ENCODE data around the gene PBX3. TPM values are rescaled to one million over a fixed set of nuclear protein-coding genes. Genes with fewer than 3 reads are reported as not detected.

The PBX3 gene
- total and polyA plus RNA-seq, 12 donors = 14.5 to 79.6 (median 56.3) TPM

GRCh38 chr9:125831616-125832015 is 84.4 kb downstream of the PBX3 start:
- Histone ChIP-seq H3K27ac (no peak overlapping the region), H3K27me3 (no peaks in the 10 kb centered on the region), H3K4me3 (no peak overlapping the region), H3K4me1 (peaks cover 0 to 20% (median 0%) of the 10 kb centered on the region in 9 donors), H3K36me3 (no peaks in the 10 kb centered on the region), H3K9me3 (no peaks in the 10 kb centered on the region)
- 66 to 69% methylated on average over 1 of the region's 1 CpG for WGBS, 2 donors
- DNase-seq = no peak
- TF ChIP-seq CTCF (IDR thresholded peaks at IDR 0.05) = no peak
- ATAC-seq = no peak
- intact Hi-C loops (cut with DNase I) = loop anchor here in 1 of 10 donors (1.0 kb wide), 1 partner anchor 19 kb away; no protein-coding TSS in a partner anchor

- DNase-seq (no peak), ATAC-seq (no peak)
- Histone ChIP-seq H3K4me1 (peaks cover 0 to 19% (median 0%) of the 10 kb centered on the region in 9 donors), H3K27ac (no peak overlapping the region), H3K4me3 (no peak overlapping the region), H3K36me3 (no peaks in the 10 kb centered on the region), H3K27me3 (no peaks in the 10 kb centered on the region), H3K9me3 (no peaks in the 10 kb centered on the region)
- intact Hi-C loops (cut with DNase I) = no loop called here
- no peak for TF ChIP-seq CTCF (IDR thresholded peaks at IDR 0.05)
- 49 to 56% methylated on average over 1 of the region's 1 CpG for WGBS, 2 donors
Observed at GRCh38 chr9:125835655-125836054, 88.5 kb downstream of the PBX3 start.

GRCh38 chr9:125839317-125839716 is 92.1 kb downstream of the PBX3 start:
- intact Hi-C loops (cut with DNase I) = no loop called here

GRCh38 chr9:125841444-125841843 is 94.3 kb downstream of the PBX3 start:
- WGBS, 2 donors = 71 to 81% methylated on average over 1 of the region's 1 CpG
- no peak for TF ChIP-seq CTCF (IDR thresholded peaks at IDR 0.05)
- Histone ChIP-seq H3K4me3 (no peak overlapping the region), H3K27ac (peak overlapping the region in 3 of 10 donors; percentile 30 to 60 (median 45)), H3K36me3 (no peaks in the 10 kb centered on the region), H3K27me3 (no peaks in the 10 kb centered on the region), H3K9me3 (no peaks in the 10 kb centered on the region), H3K4me1 (peaks cover 0 to 41% (median 20%) of the 10 kb centered on the region in 9 donors)
- DNase-seq (no peak), ATAC-seq (peak in 2 of 8 donors; percentile 49 to 55)
- intact Hi-C loops (cut with DNase I) = no loop called here

More at GRCh38 chr9:125839317-125839716, 92.1 kb downstream of the PBX3 start:
- no peak for DNase-seq
- H3K36me3 ChIP-seq = no peaks in the 10 kb centered on the region
- ATAC-seq = no peak
- peak overlapping the region in 1 of 10 donors; percentile 3 for H3K27ac ChIP-seq
- no peak overlapping the region for H3K4me3 ChIP-seq
- H3K9me3 ChIP-seq = no peaks in the 10 kb centered on the region
- no peak for TF ChIP-seq CTCF (IDR thresholded peaks at IDR 0.05)
- WGBS, 2 donors = 56 to 79% methylated on average over 2 of the region's 2 CpGs
- peaks cover 0 to 41% (median 20%) of the 10 kb centered on the region in 9 donors for H3K4me1 ChIP-seq
- H3K27me3 ChIP-seq = no peaks in the 10 kb centered on the region

All from heart right ventricle (tissue), 16 donors.